ENCODE results near the gene CDK19.

CDK19 gene

DNA sequence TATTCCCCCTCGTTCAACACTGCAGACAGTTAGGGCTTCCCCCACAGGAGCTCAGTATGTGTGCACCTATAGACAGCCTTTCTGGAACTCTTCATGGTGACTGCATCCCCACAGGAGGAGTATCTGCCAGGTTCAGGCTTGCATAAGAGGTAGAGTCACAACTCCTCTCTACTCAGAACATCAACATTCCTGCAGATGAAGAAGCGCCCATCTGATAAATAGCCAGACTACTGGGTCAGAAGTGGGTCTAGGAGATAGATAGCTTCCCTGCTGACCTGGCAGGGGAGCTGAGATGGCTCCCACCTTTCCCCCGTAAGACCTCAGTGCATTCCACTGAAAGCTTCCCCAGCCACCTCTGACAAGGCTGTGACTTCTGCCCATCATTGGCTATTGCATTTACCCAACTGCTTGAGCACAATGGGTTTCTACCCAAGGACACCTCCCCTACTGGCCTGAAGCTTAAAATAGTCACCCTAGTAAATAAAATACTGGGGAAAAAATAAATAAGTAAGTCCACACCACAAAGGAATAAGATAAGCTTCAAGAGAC, 125.1 kb downstream of the CDK19 start:
- Histone ChIP-seq H3K14ac (ENCODE audit: low read length) (no peak overlapping the region), H3K4me3 (ENCODE audit: low read length in 2 of 2) (no peak overlapping the region), H2AK5ac (ENCODE audit: low read depth, low read length) (no peak overlapping the region), H3K79me1 (ENCODE audit: low read depth, low read length) (no peaks in the 10 kb centered on the region), H3K27me3 (ENCODE audit: control insufficient read depth in 3 of 3, insufficient read depth in 3 of 3, low read depth in 1 of 3, low read length in 3 of 3) (no peaks in the 10 kb centered on the region), H3K27ac (replicated peaks; ENCODE audit: low read length) (no peak overlapping the region), H2BK15ac (ENCODE audit: low read length) (no peak overlapping the region), H2AFZ (ENCODE audit: low read length) (no peak overlapping the region), H2BK120ac (ENCODE audit: low read depth, low read length) (no peak overlapping the region), H3K4me1 (ENCODE audit: control insufficient read depth in 2 of 2, insufficient read depth in 1 of 2, low read depth in 1 of 2, low read length in 2 of 2) (peaks cover 0 to 2% of the 10 kb centered on the region in 2 donors), H2BK5ac (ENCODE audit: low read length) (no peak overlapping the region), H3K23ac (ENCODE audit: low read depth, low read length, poor library complexity) (no peak overlapping the region), H3K9ac (ENCODE audit: low read depth, low read length, poor library complexity) (no peak overlapping the region), H2BK12ac (ENCODE audit: low read length) (no peak overlapping the region), H3K36me3 (replicated peaks in 1 of 2; ENCODE audit: control insufficient read depth in 2 of 2, insufficient read depth in 2 of 2, low read length in 2 of 2) (peaks cover 0 to 1% of the 10 kb centered on the region in 2 donors), H3K4me2 (ENCODE audit: insufficient read depth, low read length, poor library complexity, severe bottlenecking) (no peak overlapping the region), H4K8ac (ENCODE audit: low read depth, low read length) (no peak overlapping the region), H3K9me3 (replicated peaks in 1 of 2; ENCODE audit: control insufficient read depth in 2 of 2, insufficient read depth in 1 of 2, low read depth in 1 of 2, low read length in 2 of 2) (no peaks in the 10 kb centered on the region), H4K91ac (ENCODE audit: low read depth, low read length, poor library complexity) (no peak overlapping the region), H3K18ac (ENCODE audit: low read length) (no peak overlapping the region), H3K4ac (ENCODE audit: low read length) (no peak overlapping the region)
- DNase-seq (ENCODE audit: low spot score), result no peak
- no CpG with 5 or more reads among the region's 3 CpGs for WGBS, 2 donors (ENCODE audit: extremely low coverage in 2 of 2, insufficient read length in 2 of 2, insufficient replicate concordance in 1 of 2)

DNA sequence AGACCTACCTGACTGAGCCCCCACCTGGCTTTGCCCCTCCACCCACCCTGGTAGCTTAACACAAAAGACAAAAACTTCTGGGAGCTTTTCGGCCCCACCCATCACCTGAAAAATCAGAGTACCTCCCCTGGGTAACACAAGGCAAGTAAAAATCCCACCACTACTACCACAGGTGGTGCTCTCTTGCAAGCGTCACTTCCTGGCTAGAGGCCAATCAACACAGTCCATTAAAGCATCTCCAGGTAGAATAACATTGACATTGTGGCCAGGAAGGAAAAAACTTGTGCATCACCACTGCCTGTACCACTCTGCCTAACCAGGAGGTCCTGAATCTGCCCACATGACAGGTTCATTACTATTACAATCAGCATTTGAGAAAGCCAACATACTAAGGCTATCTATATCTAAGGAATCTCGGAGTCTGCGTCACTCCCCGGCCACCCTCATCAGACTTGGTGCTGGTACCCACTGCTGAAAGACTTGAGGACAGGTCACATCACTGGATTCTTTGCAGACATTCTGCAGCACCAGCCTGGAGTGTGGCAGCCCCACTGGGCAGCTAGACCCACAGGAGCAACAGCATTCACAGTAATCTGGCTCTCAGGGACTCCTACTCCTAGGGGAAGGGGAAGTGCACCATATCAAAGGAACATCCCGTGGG, 125.9 kb downstream of the CDK19 start:
- Histone ChIP-seq H3K9ac (ENCODE audit: low read depth, low read length, poor library complexity) (peak overlapping the region; percentile 68), H3K4me2 (ENCODE audit: insufficient read depth, low read length, poor library complexity, severe bottlenecking) (no peak overlapping the region), H2BK5ac (ENCODE audit: low read length) (no peak overlapping the region), H3K27ac (replicated peaks; ENCODE audit: low read length) (no peak overlapping the region), H2BK120ac (ENCODE audit: low read depth, low read length) (no peak overlapping the region), H3K9me3 (replicated peaks in 1 of 2; ENCODE audit: control insufficient read depth in 2 of 2, insufficient read depth in 1 of 2, low read depth in 1 of 2, low read length in 2 of 2) (no peaks in the 10 kb centered on the region), H3K14ac (ENCODE audit: low read length) (no peak overlapping the region), H3K36me3 (replicated peaks in 1 of 2; ENCODE audit: control insufficient read depth in 2 of 2, insufficient read depth in 2 of 2, low read length in 2 of 2) (peaks cover 0 to 3% of the 10 kb centered on the region in 2 donors), H2AK5ac (ENCODE audit: low read depth, low read length) (no peak overlapping the region), H3K4me3 (ENCODE audit: low read length in 2 of 2) (no peak overlapping the region), H3K4me1 (ENCODE audit: control insufficient read depth in 2 of 2, insufficient read depth in 1 of 2, low read depth in 1 of 2, low read length in 2 of 2) (peaks cover 0 to 2% of the 10 kb centered on the region in 2 donors), H3K79me1 (ENCODE audit: low read depth, low read length) (no peaks in the 10 kb centered on the region), H2AFZ (ENCODE audit: low read length) (no peak overlapping the region), H2BK15ac (ENCODE audit: low read length) (no peak overlapping the region), H3K23ac (ENCODE audit: low read depth, low read length, poor library complexity) (no peak overlapping the region), H3K18ac (ENCODE audit: low read length) (no peak overlapping the region), H4K91ac (ENCODE audit: low read depth, low read length, poor library complexity) (no peak overlapping the region), H3K27me3 (ENCODE audit: control insufficient read depth in 3 of 3, insufficient read depth in 3 of 3, low read depth in 1 of 3, low read length in 3 of 3) (no peaks in the 10 kb centered on the region), H4K8ac (ENCODE audit: low read depth, low read length) (no peak overlapping the region), H2BK12ac (ENCODE audit: low read length) (no peak overlapping the region), H3K4ac (ENCODE audit: low read length) (no peak overlapping the region)
- no CpG with 5 or more reads among the region's 6 CpGs for WGBS, 2 donors (ENCODE audit: extremely low coverage in 2 of 2, insufficient read length in 2 of 2, insufficient replicate concordance in 1 of 2)
- no peak for DNase-seq (ENCODE audit: low spot score)

DNA sequence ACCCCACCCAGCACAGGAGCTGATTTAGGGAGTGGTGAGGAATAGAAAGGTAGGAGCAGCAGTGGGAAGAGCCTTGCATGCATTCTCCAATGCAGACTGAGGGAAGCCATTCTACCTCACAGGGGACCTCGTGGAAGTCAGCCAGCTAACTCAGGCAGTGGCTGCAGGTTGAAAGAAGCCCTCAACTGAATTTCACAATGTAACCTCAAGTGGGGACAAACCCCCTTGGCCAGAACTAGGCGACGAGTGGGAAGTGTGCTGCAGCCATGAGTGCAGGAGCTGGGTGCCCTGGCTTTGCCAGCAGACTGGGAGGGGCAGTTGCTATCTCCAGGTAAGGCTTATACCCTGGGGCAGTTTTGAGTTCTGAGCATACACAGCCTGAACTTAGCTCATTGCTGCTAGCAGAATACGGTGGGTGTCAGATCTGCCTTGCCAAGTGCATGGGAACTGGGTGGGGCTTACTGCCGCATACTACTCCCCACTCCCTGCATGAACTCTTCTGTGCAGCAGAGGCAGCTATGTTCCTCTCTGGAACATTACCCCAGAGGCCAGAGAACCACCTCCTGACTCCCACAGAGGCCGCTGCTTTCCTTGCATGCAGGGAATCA, 126.5 kb downstream of the CDK19 start:
- no CpG with 5 or more reads among the region's 6 CpGs for WGBS, 2 donors (ENCODE audit: extremely low coverage in 2 of 2, insufficient read length in 2 of 2, insufficient replicate concordance in 1 of 2)
- Histone ChIP-seq H3K4me2 (ENCODE audit: insufficient read depth, low read length, poor library complexity, severe bottlenecking) (no peak overlapping the region), H3K9me3 (replicated peaks in 1 of 2; ENCODE audit: control insufficient read depth in 2 of 2, insufficient read depth in 1 of 2, low read depth in 1 of 2, low read length in 2 of 2) (no peaks in the 10 kb centered on the region), H3K27me3 (ENCODE audit: control insufficient read depth in 3 of 3, insufficient read depth in 3 of 3, low read depth in 1 of 3, low read length in 3 of 3) (no peaks in the 10 kb centered on the region), H3K23ac (ENCODE audit: low read depth, low read length, poor library complexity) (no peak overlapping the region), H2AFZ (ENCODE audit: low read length) (no peak overlapping the region), H3K79me1 (ENCODE audit: low read depth, low read length) (no peaks in the 10 kb centered on the region), H4K91ac (ENCODE audit: low read depth, low read length, poor library complexity) (no peak overlapping the region), H3K4ac (ENCODE audit: low read length) (no peak overlapping the region), H2AK5ac (ENCODE audit: low read depth, low read length) (no peak overlapping the region), H3K27ac (replicated peaks; ENCODE audit: low read length) (no peak overlapping the region), H2BK120ac (ENCODE audit: low read depth, low read length) (no peak overlapping the region), H3K4me3 (ENCODE audit: low read length in 2 of 2) (peak overlapping the region in 1 of 2 donors; percentile 37), H3K18ac (ENCODE audit: low read length) (no peak overlapping the region), H3K9ac (ENCODE audit: low read depth, low read length, poor library complexity) (no peak overlapping the region), H2BK5ac (ENCODE audit: low read length) (no peak overlapping the region), H2BK15ac (ENCODE audit: low read length) (no peak overlapping the region), H2BK12ac (ENCODE audit: low read length) (no peak overlapping the region), H3K36me3 (replicated peaks in 1 of 2; ENCODE audit: control insufficient read depth in 2 of 2, insufficient read depth in 2 of 2, low read length in 2 of 2) (peaks cover 0 to 3% of the 10 kb centered on the region in 2 donors), H3K4me1 (ENCODE audit: control insufficient read depth in 2 of 2, insufficient read depth in 1 of 2, low read depth in 1 of 2, low read length in 2 of 2) (peaks cover 0 to 2% of the 10 kb centered on the region in 2 donors), H3K14ac (ENCODE audit: low read length) (no peak overlapping the region), H4K8ac (ENCODE audit: low read depth, low read length) (no peak overlapping the region)
- no peak for DNase-seq (ENCODE audit: low spot score)

DNA sequence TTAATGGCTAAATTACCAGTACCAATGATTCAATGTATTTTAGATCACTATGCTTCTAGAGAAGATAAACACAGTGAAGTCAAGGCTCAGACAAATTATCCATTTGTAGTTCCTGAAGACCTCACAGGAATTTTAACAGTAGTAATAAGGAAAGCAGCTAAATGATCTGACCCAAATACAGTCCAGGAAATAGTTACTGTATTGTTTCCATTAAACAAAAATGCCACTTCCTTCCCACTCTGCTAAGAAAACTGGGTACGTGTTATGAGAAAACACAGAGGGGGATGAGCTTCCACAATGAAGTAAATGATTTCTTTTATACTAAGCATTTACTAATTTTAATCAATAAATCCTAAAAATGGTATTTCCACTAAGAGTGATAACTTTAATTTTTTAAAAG, 127.9 kb downstream of the CDK19 start:
- Histone ChIP-seq H3K27ac (replicated peaks; ENCODE audit: low read length) (no peak overlapping the region), H3K4me3 (ENCODE audit: low read length in 2 of 2) (no peak overlapping the region), H4K8ac (ENCODE audit: low read depth, low read length) (no peak overlapping the region), H3K4ac (ENCODE audit: low read length) (no peak overlapping the region), H2BK12ac (ENCODE audit: low read length) (no peak overlapping the region), H2AK5ac (ENCODE audit: low read depth, low read length) (no peak overlapping the region), H3K9ac (ENCODE audit: low read depth, low read length, poor library complexity) (no peak overlapping the region), H3K79me1 (ENCODE audit: low read depth, low read length) (no peaks in the 10 kb centered on the region), H2BK15ac (ENCODE audit: low read length) (no peak overlapping the region), H3K18ac (ENCODE audit: low read length) (no peak overlapping the region), H3K23ac (ENCODE audit: low read depth, low read length, poor library complexity) (no peak overlapping the region), H4K91ac (ENCODE audit: low read depth, low read length, poor library complexity) (no peak overlapping the region), H3K4me1 (ENCODE audit: control insufficient read depth in 2 of 2, insufficient read depth in 1 of 2, low read depth in 1 of 2, low read length in 2 of 2) (no peaks in the 10 kb centered on the region), H3K36me3 (replicated peaks in 1 of 2; ENCODE audit: control insufficient read depth in 2 of 2, insufficient read depth in 2 of 2, low read length in 2 of 2) (peaks cover 0 to 3% of the 10 kb centered on the region in 2 donors), H3K27me3 (ENCODE audit: control insufficient read depth in 3 of 3, insufficient read depth in 3 of 3, low read depth in 1 of 3, low read length in 3 of 3) (no peaks in the 10 kb centered on the region), H2BK120ac (ENCODE audit: low read depth, low read length) (no peak overlapping the region), H2BK5ac (ENCODE audit: low read length) (no peak overlapping the region), H3K14ac (ENCODE audit: low read length) (no peak overlapping the region), H3K9me3 (replicated peaks in 1 of 2; ENCODE audit: control insufficient read depth in 2 of 2, insufficient read depth in 1 of 2, low read depth in 1 of 2, low read length in 2 of 2) (no peaks in the 10 kb centered on the region), H3K4me2 (ENCODE audit: insufficient read depth, low read length, poor library complexity, severe bottlenecking) (no peak overlapping the region), H2AFZ (ENCODE audit: low read length) (no peak overlapping the region)
- DNase-seq (ENCODE audit: low spot score), result no peak
- no CpG with 5 or more reads among the region's 1 CpG for WGBS, 2 donors (ENCODE audit: extremely low coverage in 2 of 2, insufficient read length in 2 of 2, insufficient replicate concordance in 1 of 2)

All from neuronal stem cell (in vitro differentiated cells).